ENCODE data around the gene OLIG3.

The OLIG3 gene

GRCh38 chr6:137480431-137480830, 13.8 kb downstream of the OLIG3 start:
- DNase-seq (ENCODE audit: low read depth), result no peak
- no peak overlapping the region for H3K4me3 ChIP-seq (ENCODE audit: low read depth, low read length)
- no peak for TF ChIP-seq CTCF (IDR thresholded peaks at IDR 0.05; ENCODE audit: low read depth, low read length, missing control alignments)

GRCh38 chr6:137475103-137475502, 19.1 kb downstream of the OLIG3 start:
- no peak for DNase-seq (ENCODE audit: low read depth)
- TF ChIP-seq CTCF (IDR thresholded peaks at IDR 0.05; ENCODE audit: low read depth, low read length, missing control alignments), result no peak
- no peak overlapping the region for H3K4me3 ChIP-seq (ENCODE audit: low read depth, low read length)

GRCh38 chr6:137473598-137473997, 20.6 kb downstream of the OLIG3 start:
- TF ChIP-seq CTCF (IDR thresholded peaks at IDR 0.05; ENCODE audit: low read depth, low read length, missing control alignments), result no peak
- DNase-seq (ENCODE audit: low read depth), result no peak
- no peak overlapping the region for H3K4me3 ChIP-seq (ENCODE audit: low read depth, low read length)

GRCh38 chr6:137472641-137473137, 21.5 kb downstream of the OLIG3 start:
- no peak for TF ChIP-seq CTCF (IDR thresholded peaks at IDR 0.05; ENCODE audit: low read depth, low read length, missing control alignments)
- DNase-seq (ENCODE audit: low read depth), result no peak

GRCh38 chr6:137471986-137472385, 22.2 kb downstream of the OLIG3 start:
- no peak for TF ChIP-seq CTCF (IDR thresholded peaks at IDR 0.05; ENCODE audit: low read depth, low read length, missing control alignments)
- H3K4me3 ChIP-seq (ENCODE audit: low read depth, low read length), result no peak overlapping the region
- no peak for DNase-seq (ENCODE audit: low read depth)

More at GRCh38 chr6:137472641-137473137, 21.5 kb downstream of the OLIG3 start:
- no peak overlapping the region for H3K4me3 ChIP-seq (ENCODE audit: low read depth, low read length)

GRCh38 chr6:137471497-137471896, 22.7 kb downstream of the OLIG3 start:
- DNase-seq (ENCODE audit: low read depth), result no peak
- no peak for TF ChIP-seq CTCF (IDR thresholded peaks at IDR 0.05; ENCODE audit: low read depth, low read length, missing control alignments)
- H3K4me3 ChIP-seq (ENCODE audit: low read depth, low read length), result no peak overlapping the region

GRCh38 chr6:137467211-137467610, 27.0 kb downstream of the OLIG3 start:
- no peak for DNase-seq (ENCODE audit: low read depth)
- no peak for TF ChIP-seq CTCF (IDR thresholded peaks at IDR 0.05; ENCODE audit: low read depth, low read length, missing control alignments)
- no peak overlapping the region for H3K4me3 ChIP-seq (ENCODE audit: low read depth, low read length)

Measured in GM12864 (cell line).